HG03378 (cell line): Measurements from ENCODE around the gene SLC35B1.
"Not testable (repeated sequence)": the region's sequence is repeated elsewhere in the genome, so short reads cannot be mapped to it uniquely, and the experiment has no call there.

ENCODE experiments used
- ATAC-seq: cut with Tn5 transposase; IDR thresholded peaks from one replicate; pipeline ENCODE4 v1.9.1; 2021; ENCODE audit warnings: mild to moderate bottlenecking, moderate library complexity; ENCODE audit not compliant: unreplicated experiment

SLC35B1 gene

DNA sequence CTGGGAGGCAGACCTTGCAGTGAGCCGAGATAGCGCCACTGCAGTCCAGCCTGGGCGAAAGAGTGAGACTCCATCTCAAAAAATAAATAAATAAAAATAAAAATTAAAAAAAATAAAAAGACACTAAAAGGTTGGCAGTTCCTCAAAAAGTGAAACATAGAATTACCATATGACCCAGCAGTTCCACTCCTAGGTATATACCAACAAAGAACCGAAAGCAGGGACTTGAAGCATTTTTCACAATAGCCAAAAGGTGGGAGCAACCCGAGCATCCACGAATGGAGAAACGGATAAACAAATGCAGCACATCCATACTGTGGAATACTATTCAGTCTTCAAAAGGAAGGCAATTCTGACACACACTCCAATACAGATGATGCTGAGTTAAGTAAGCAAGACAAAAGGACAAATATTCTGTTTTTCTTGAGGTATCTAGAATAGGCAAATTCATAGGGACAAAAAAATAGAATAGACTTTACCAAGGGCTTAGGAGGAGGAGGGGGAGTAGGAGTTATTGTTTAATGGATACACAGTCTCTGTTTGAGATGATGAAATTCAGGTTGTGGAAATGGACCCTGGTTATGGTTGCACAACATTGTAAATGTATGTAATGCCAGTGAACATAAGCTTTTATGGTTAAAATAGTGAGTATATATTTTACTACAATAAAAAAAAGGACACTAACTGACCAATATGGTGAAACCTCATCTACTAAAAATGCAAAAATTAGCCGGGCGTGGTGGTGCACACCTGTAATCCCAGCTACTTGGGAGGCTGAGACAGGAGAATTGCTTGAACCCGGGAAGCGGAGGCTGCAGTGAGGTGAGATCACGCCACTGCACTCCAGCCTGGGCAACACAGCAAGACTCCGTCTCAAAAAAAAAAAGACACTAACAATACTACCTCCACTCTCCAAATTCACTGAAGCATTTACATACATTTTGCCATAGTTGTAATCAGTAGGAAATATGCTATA is 27.0 kb upstream of the SLC35B1 start:
- ATAC-seq, result no peak

DNA sequence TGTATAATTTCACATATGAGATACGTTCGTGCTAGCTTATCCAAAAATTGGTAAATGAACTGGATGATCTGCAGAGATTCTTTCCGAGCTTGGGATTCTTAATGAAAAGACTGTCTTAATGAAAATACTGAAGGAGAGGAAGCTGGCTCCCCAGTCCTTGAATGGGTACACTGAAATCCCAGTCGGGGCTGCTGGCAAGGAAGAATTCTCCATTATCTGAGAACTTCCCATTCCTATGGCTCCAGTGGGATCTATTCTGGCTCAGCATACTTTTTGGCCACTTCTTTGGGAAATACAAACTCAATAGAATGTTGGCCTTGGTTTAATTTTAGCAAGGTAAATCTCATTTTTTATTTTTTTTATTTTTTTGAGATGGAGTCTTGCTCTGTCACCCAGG is 23.7 kb upstream of the SLC35B1 start:
- no peak for ATAC-seq

DNA sequence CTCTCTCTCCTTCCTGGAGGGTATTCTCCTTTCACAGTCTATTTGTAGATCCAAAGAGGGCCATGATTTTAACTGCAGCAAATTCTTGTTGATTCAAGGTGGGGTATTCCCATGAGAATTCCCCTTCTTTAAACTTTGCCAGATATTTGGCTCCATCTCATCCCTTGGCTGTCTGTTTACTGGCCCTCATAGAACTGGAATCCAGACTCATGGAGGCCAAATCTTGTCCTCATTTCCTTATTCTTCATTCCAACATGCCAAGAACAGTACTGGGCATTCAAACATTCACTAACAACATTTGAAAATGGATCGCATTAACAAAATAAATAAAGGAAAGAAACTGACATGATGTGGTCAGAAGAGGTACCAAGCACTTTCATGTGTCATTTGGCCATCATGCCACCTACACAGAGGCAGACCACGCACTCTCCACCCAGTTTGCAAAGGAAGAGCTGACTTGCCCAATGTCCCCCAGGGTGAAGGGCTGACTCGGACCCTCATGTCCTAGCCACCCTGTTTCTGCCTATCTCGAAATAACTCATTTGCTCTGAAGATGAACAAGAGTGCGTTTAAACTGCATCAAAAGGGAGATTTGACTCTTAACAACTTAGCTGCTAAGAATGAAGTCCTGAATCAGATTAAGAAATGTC is 23.1 kb upstream of the SLC35B1 start:
- no peak for ATAC-seq

DNA sequence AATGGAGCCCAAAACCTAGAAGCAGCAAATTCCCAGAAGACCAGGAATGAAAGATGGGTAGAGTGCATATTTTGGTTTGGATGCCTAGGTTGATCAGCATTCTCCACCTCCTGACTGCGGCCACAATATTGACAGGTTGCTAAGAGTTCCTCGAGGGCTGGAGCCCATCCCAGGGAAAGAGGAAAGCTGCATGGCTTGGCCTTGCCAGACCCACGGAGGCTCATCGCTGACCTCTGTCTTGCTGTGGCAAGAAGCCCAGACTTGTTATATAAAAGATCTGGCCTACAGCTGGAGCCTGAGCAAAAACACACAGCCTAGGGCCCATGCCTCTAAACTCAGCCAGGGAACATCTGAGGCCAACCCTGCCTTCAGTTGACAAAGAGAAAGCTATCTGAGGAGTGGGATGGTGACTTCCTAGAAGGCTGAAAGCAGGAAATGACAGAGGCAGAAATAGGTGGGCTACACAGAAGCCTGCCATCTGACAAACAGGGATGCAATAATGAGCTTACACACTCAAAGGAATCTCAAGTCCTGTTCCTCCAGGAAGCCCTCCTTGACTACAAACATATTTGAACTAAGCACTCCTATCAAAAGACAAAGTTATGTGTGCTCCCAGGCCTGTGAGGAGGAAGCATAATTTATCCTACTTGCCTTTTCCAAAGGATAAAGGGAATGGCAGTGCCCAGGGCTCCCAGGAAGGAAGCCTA is 22.5 kb upstream of the SLC35B1 start:
- ATAC-seq, result no peak

DNA sequence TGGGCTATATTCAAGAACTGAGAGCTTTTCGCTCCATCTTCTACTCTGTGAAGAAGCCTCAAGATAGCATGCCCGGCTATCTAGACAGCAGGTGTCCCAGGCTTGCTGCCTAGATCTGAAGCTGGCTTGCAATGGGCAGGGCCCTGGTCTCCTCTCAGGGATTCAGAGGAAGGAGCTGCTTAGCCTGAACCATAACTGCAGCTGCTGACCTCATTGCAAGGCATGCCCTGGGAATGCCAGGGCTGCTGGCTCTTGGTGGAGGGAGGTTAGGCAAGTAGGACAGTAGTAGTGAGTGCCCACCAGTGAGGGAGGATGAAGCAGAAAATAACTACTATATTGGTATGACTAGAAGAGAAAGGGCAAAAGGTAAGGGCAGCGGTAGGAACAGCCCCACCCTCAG is 21.3 kb upstream of the SLC35B1 start:
- ATAC-seq, result no peak

DNA sequence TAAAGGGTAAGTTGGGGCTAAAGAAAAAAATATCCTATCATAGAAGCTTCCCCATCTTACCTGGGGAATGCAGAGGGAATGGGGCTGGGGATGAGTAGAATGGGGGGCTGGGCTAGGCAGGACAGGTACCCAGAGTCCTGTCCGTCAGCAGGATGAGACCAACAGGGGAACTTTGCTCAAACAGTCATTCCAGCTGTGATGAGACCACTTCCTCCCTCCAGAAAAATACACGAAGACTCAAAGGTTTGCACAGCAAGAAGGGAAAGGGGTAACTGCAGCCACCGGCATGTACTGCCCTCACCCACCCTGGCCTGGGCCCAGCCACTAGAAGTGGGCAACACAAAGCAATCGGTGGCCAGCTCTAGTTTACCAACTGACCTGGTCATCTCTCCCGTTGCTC is 20.7 kb upstream of the SLC35B1 start:
- ATAC-seq, result no peak

DNA sequence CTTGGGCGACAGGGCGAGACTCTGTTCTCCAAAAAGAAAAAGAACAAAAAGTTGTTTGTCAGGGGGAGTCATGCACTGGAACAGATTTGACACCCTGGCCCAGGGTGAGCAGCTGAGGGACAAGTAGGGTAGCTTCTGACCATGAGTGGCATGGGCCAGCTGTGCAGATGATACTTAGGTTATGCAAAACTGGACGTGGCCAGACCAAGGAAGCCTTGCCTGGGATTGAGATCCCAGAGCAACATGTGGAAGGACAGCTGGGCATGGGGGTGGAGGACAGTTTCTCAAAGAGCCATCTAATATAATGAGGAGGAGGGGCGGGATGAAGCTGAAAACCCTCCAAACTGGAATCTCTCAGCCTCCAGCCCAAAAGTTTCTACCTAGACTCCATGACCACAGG is 19.6 kb upstream of the SLC35B1 start:
- no peak for ATAC-seq

DNA sequence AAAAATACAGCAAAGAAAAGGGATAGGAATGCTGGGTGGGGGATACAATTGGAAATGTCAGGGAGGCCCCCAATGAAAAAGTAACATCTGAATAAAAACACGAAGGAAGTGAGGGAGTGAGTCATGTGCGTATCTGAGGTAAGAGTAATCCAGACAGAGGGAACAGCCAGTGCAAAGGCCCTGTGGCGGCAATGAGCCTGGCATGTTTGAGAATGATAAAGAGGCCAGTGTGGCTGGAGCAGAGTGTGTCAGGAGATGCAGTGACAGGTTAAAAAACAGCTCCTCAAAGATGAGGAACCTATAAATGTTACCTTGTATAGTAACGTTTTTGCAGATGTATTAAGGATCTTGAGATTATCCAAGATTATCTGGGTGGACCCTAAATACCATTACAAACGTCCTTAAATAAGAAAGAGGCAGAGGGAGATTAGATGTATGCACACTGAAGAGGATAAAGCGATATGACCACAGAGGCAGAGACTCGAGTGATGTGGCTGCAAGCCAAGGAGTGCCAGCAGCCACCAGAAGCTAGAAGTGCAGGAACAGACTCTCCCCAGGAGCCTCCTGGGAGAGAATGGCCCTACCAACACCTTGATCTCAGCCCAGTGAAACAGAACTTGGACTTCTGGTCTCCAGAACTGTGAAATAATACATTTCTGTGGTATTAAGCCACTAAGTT is 17.8 kb upstream of the SLC35B1 start:
- ATAC-seq, result no peak

DNA sequence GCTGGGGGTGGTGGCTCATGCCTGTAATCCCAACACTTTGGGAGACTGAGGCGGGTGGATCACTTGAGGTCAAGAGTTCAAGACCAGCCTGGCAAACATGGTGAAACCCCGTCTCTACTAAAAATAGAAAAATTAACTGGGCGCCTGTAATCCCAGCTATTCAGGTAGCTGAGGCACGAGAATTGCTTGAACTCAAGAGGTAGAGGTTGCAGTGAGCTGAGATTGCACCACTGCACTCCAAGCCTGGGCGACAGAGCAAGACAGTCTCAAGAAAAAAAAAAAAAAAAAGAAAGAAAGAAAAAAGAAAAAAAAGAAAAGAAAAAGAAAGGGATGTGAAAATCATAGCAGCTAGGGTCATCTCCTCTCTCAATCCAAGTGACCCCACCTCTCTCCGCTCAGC is 16.8 kb upstream of the SLC35B1 start:
- ATAC-seq, result not testable (repeated sequence)

DNA sequence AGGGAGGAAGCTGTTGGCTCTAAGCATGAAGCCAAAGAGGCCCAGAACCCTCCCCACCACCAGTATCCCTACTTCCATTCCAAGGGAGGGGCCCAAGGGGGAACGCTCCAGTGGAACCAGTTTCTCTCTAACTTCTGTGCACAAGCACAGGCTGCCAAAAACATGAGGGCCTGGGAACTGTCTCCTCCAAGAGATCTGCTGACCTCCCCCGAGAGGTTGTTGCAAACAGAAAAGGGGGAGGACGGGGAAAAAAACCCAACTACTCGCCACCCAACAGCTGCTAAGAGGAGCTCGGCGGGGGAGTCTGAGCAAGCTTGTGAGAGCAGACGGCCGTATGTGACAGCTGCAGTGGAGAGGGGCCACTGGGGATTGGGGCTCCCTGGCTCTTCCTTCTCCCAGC is 15.7 kb upstream of the SLC35B1 start:
- no peak for ATAC-seq

DNA sequence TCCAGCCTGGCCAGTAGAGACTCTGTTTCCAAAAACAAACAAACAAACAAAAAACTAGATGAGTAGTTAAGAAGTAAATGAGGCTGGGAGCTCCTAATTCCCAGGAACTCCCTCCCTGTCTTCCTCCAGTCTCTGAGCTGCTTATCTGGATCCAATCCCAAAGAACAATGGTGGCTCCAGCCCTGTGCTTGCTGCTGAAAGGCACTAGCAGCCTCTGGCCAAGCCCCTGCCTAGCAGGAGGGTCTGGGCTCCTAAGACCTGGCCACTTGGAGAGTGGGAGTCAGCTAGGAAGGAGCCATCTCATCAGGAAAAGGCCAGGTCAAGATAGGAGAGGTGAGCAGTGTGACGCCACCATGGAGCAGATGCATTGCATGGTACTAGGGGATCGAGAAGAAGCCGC is 14.3 kb upstream of the SLC35B1 start:
- no peak for ATAC-seq

DNA sequence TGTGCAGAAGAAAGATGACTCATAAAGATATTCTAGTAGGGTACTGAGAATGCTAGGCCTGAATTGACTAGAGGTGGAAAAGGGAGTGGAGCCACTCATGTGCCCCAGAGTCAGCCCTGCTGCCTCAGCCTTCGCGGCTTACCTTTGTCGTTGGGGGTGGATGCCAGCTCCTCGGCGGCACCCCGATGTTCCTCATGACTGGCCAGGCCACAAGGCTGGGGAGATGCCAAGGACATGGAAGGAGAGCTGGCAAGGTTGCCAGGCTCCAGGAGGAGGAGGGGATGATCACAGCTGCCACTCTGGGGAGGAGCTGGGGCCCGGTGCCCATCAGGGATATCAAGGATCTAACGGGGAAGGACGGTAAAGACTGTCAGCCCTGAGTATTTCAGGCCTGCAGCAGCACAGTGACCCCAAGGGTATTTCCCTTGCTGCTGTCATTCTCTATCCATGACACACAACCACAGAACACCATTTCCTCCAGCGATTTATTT is 9.7 kb upstream of the SLC35B1 start:
- no peak for ATAC-seq

DNA sequence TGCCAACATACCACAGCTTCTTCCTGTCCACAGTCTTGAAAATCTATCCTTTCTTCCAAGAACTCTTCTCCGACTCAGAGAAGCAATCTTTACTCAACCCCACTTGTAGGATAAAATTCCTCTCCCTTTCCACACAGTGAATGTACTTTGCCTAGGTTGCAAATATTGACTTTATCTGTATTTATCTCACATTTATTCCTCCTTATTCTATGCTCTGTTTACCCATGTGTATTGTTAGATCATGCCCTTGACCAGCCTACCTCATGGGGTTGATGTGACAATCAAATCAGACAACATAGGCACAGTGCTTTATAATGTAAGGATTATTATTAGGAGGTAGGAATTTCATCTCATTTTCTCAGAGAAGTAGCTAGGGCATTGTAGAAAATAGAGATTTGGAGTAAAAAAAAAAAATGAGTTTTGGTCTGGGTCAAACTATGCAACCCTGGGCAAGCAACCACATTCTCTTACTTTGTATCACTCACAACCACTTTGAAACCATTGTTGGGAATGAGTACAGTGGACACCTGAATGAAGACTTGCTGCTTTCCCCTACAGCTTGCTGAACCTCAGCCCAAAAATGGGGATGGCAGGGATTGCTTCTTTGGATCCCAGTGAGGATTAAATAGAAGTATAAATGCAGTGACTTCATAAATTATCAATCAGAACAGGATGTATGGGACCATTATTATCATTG is 9.1 kb upstream of the SLC35B1 start:
- no peak for ATAC-seq

DNA sequence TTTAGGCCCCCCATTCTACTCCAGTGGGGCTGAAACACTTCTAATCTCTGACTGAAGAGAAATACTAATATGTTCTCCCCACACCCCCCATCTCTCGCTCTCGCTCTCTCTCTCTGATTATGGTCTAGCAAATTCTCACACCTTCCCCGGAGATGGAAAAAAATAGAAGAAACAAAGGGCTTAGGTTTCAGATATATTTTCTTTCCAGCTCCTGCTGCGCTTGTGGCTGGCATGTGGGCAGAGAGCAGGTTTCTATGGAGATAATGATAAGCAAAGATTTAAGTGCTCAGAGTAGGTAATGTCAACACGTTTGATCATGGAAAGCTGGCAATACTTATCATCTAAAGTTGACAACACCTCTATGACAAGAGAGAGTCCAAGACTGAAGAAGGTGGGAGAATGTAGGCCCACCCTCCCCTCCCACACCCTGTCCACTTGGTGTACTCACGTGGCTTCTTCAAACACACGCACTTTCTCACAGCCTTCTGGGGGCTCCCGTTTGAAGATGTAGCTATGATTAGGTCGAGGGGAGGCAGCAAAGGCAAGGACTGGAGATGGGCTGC is 8.0 kb upstream of the SLC35B1 start:
- ATAC-seq, result no peak

DNA sequence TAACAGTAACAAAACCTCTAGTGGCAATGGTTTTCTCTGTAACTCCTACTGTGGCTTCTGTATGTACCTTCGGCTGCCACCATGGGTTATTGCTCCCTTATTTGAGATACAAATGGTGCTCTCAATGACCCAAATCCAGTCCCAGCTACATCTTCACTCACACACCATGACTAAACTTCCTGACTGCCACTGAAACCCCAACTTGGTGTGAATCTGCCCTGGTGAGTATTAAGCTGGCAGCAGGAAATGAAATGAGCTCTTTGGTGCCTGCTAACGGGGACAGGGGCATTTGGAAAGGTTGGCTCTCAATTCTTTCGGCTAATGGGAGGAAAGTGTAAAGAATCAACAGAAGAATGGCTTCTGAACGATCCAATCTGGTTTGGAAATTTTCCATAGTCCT is 7.5 kb upstream of the SLC35B1 start:
- no peak for ATAC-seq

DNA sequence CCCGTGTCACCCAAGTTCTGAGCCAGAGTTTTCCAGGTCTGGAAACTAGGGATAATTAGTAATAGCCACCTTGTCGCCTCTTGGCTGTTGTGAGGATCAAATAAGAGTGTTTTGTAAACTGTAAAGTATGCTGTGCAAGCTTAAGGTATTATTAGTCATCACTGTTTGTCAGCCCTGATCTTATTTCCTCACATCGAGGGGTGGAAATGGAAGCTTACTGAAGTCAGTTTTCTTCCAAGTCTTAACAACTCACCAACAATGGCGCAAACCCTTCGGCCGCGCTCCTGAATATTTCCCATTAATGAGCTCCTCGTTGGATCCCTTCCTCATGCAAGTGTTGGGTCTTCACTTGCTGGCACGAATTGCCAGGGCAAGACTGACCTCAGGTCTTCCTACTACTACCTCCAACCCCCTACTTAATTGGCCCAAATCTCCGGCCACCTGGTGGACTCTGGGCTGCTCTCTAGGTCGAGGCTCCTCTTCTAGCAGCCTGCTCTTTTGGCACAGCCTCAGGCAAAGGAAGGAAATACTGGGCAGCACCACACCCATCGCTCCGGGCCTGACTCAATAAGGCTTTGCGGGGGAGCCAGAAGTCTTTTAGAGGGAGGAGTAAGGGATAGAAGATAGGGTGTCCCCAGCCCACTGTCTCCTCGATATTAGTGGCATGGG is 885 bp upstream of the SLC35B1 start:
- no peak for ATAC-seq

DNA sequence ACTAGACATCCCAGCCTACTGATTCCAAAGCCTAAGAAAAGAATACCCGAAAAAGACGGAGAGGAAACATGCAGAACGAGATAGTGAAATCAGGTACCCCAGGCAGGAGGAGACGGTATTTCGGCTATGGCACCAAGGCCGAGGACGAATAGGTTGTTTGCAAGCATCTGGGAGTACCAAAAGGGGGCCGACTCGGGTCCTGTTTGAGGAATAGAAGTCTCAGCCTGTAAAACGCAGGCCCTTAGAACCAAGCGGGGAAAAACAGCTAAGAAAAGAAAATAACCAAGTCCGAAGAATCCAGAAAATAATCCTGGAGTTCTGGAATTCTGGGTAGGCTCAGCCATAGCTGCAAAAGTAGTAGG is 537 bp downstream of the SLC35B1 start:
- no peak for ATAC-seq

DNA sequence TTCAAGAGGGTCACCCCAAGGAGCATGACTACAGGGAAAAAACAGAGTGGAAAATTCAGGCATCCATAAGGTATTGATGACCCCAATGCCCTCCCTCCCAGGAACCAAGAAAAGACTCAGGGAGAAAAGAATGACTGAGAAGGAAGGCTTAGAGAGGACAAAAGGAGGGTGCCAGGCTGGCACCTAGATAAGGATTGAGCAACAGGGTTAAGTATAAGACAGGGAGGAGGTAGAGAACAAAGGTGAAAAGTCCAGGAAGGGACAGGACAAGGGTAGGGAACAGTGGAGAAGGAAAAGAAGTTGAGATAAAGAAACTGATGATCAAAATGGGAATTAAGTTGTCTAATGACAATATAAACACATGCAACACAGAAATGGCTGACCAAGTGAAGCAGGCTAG is 2.5 kb downstream of the SLC35B1 start:
- no peak for ATAC-seq

DNA sequence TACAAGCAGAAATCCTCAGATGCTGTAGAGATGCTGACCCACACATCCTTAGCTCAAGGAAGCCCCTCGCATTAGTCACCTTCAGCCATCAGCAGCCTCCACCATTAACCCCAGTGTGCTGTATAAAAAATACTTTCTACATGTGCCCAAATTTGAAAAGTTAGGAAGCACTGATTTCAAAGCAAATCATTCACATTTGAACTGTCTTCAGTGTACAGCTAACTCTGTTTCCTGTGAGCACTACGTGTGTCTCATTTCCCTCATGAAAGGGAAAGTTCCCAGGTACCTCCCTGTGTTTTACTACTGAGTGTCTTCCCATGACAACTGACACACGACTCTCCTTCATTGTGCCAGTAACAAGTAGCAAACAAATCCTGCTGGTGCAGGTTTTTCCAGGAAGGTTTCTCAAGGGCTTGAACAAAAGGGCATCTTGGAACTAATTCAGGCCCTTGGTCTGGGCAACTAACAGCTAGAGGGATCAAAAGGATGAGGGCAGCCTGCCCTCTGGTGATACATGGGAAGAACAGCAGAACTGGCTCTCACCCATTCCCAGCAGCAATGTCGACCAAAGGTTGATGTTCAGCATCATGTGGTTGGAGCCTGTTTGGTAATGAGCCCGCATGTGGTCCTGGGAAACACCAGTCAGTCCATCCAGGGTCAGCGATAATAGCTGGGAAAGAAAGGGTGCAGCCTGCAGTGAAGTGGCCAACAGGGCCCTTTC is 4.0 kb downstream of the SLC35B1 start:
- ATAC-seq, result no peak
